SK-N-MC (cell line): ENCODE results near the gene PRMT3.

ENCODE experiments used
- DNase-seq: peaks from one replicate; pipeline ENCODE4 v3.0.0-alpha.2; 2011; ENCODE audit warnings: low read depth, low spot score
- H3K27ac ChIP-seq: fragments of 200-600 bp; sonication (generic); 2 replicates; pipeline ENCODE4 v1.5.1; 2016; ENCODE audit warnings: mixed run types
- H3K36me3 ChIP-seq: fragments of 200-600 bp; sonication (generic); 2 replicates; pipeline ENCODE4 v1.6.1; 2017; ENCODE audit warnings: antibody characterized with exemption, low read length, mixed read lengths; ENCODE audit not compliant: insufficient read depth
- H3K4me3 ChIP-seq: fragments of 200-600 bp; sonication (generic); 2 replicates; pipeline ENCODE4 v1.5.1; 2016
- H3K9ac ChIP-seq: fragments of 200-600 bp; sonication (generic); 2 replicates; pipeline ENCODE4 v1.8.0; 2017; ENCODE audit warnings: mixed run types, mixed read lengths; ENCODE audit not compliant: insufficient read length
- H3K9me3 ChIP-seq: fragments of 200-600 bp; sonication (generic); 2 replicates; pipeline ENCODE4 v1.6.1; 2017; ENCODE audit warnings: low read depth, mild to moderate bottlenecking, antibody characterized with exemption, low read length, moderate library complexity, mixed read lengths
- EZH2 ChIP-seq: fragments of 200-600 bp; sonication (generic); IDR thresholded peaks from one replicate; pipeline ENCODE4 v1.6.1; 2017; ENCODE audit warnings: antibody characterized with exemption
- FOXP2 ChIP-seq: optimal IDR thresholded peaks from 2 replicates; pipeline ENCODE3; 2011; ENCODE audit warnings: mild to moderate bottlenecking, moderate library complexity; ENCODE audit not compliant: insufficient read depth; ENCODE audit errors: extremely low read length, control extremely low read depth
- POLR2AphosphoS5 ChIP-seq: IDR thresholded peaks from 2 replicates; pipeline ENCODE4 v1.6.1; 2012; ENCODE audit warnings: mild to moderate bottlenecking, low read depth, low read length, borderline replicate concordance

PRMT3 gene

GRCh38 chr11:20558741-20559140 lies 171.2 kb downstream of the PRMT3 start:
- TF ChIP-seq POLR2AphosphoS5 (no peak), FOXP2 (no peak), EZH2 (no peak)
- no peak overlapping the region for H3K4me3 ChIP-seq
- H3K36me3 ChIP-seq = no peaks in the 10 kb centered on the region
- no peaks in the 10 kb centered on the region for H3K9me3 ChIP-seq
- H3K9ac ChIP-seq = no peak overlapping the region
- DNase-seq = no peak
- no peak overlapping the region for H3K27ac ChIP-seq
